NCI-H2196 (cell line): ENCODE data around the gene GOLGA6L25.
"Not testable (repeated sequence)": the region's sequence is repeated elsewhere in the genome, so short reads cannot be mapped to it uniquely, and the experiment has no call there.

Experiments
- DNase-seq: peaks from one replicate; lab custom pipeline; 2025; ENCODE audit not compliant: unreplicated experiment; lab: John Stamatoyannopoulos, UW

GOLGA6L25 gene, protein sequence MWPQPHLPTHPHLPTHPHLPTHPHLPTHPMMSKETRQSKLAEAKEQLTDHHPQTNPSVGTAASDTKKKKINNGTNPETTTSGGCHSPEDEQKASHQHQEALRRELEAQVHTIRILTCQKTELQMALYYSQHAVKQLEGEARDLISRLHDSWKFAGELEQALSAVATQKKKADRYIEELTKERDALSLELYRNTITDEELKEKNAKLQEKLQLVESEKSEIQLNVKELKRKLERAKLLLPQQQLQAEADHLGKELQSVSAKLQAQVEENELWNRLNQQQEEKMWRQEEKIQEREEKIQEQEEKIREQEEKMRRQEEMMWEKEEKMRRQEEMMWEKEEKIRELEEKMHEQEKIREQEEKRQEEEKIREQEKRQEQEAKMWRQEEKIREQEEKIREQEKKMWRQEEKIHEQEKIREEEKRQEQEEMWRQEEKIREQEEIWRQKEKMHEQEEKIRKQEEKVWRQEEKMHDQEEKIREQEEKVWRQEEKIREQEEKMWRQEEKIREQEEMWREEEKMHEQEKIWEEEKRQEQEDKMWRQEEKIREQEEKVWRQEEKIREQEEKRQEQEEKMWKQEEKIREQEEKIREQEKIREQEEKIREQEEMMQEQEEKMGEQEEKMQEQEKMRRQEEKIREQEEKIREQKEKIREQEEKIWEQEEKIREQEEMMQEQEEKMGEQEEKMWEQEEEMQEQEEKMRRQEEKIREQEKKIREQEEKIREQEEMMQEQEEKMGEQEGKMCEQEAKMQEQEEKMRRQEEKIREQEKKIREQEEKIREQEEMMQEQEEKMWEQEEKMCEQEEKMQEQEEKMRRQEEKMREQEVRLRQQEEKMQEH

DNA sequence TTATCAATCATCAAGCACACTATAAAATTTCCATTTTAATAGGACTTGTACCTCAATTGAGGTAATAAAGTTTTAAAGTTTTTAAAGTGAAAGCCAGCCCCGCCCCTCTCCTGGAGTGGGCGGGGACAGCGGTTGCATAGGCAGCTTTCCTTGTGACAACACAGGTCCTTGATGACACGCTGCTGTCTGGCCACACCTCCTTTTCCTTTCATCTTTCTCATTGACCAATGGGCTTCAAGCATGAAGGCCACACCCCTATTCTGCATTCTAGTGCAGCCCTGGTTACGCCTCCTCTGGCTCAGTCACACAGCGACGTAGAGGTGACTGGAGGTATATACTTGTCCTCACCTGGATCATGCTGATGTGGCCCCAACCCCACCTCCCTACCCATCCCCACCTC, at the start of gene GOLGA6L25:
Gene GOLGA6L25, plus strand, starts transcription at position 301 of the 400 bp plus-strand sequence. Its CDS starts 61 bp downstream, at position 362.
- not testable (repeated sequence) for DNase-seq

DNA sequence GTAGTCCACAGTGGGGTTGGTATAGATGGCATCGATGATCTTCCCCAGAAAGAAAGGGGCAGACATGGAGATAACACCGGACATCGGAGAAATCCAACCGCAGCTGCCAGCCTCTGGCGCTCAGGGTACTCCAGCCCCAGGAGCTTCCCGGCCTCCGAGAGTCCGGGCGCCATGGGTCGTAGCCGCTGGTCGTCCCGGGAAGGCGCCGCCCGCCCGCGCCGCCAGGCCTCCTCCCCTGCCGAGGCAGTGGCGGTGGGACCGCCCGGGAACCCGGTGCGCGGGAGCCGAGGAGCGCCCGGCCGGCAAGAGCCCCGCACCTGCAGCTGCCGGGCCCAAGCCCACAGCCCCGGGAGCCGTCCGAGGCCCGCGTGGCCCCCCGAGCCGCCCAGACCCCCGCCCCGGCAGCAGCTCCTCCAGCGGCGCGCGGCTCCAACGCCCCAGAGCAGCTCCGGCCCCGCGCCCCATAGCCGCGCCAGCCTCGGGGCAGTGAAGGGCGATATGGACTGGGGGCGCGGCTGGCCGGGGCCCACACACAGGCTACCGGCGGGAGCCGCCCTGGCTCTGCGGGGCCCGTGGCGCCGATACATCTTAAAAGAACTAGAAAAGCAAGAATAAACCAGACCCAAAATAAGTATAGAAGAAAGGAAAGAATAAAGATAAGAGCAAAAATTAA, 45.0 kb upstream of the GOLGA6L25 start:
- not testable (repeated sequence) for DNase-seq

DNA sequence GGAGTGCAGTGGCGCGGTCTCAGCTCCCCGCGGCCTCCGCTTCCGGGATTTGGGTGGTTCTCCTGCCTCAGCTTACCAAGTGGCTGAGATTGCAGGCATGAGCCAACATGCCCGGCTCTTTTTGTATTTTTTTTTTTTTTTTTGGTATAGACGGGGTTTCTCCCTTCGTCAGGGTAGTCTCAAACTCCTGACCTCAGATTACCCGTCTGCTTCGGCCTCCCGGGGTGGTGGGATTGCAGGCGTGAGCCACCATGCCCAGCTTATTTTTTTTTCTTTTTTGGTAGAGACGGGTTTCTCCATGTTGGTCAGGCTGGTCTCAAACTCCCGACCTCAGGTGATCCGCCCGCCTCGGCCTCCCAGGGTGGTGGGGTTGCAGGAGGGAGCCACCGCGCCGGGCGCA, 39.2 kb upstream of the GOLGA6L25 start:
- DNase-seq = not testable (repeated sequence)

DNA sequence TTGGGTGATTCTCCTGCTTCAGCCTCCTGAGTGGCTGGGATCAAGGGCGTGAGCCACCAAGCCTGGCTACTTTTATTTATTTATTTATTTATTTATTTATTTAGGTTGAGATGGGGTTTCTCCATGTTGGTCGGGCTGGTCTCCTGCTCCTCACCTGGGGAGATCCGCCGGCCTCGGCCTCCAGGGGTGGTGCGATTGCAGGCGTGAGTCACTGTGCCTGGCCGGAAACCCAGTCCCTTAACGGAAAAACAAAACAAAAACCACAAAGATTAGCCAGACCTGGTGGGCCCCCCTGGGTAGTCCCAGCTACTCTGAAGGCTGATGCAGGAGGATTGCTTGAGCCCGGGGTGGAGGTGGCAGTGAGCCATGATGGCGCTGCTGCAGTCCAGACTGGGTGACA, 38.2 kb upstream of the GOLGA6L25 start:
- not testable (repeated sequence) for DNase-seq

DNA sequence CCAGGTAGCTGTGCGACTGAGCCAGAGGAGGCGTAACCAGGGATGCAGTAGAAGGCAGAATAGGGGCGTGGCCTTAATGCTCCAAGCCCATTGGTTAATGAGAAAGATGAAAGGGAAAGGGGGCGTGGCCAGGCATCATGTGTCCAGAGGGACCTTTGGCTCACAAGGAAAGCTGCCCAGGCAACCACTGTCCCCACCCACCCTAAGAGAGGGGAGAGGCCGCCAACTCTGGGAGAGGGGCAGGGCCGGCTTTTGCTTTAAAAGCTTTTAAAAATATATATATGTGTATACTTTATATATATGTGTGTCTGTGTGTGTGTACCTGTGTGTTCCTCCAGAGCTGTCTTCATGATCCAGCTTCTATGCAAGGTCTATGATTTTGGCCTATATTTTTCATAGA, 20.4 kb upstream of the GOLGA6L25 start, which contains the start of gene GOLGA8G:
Gene GOLGA8G, minus strand, starts transcription at position 18 of the 400 bp plus-strand sequence. CDS start 62 bp downstream, outside the sequence.
- not testable (repeated sequence) for DNase-seq

DNA sequence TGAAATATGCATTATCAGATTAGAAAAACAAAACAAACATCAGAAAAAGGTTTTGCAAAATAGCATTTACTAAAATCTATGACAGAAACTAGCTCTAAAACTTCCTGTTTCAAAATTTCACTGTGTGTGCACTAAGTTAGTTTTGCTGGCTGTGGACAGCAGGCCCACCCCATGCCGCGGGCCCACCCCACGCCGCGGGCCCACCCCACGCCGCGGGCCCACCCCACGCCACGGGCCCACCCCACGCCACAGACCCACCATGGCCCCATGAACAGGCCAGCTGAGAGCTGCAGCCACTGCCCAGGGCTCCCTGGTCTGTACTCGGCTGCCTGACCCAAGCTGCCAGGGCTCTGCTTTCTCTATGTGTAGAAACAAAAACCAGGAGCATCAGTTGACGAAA, 20.0 kb downstream of the GOLGA6L25 start:
- DNase-seq = not testable (repeated sequence)

DNA sequence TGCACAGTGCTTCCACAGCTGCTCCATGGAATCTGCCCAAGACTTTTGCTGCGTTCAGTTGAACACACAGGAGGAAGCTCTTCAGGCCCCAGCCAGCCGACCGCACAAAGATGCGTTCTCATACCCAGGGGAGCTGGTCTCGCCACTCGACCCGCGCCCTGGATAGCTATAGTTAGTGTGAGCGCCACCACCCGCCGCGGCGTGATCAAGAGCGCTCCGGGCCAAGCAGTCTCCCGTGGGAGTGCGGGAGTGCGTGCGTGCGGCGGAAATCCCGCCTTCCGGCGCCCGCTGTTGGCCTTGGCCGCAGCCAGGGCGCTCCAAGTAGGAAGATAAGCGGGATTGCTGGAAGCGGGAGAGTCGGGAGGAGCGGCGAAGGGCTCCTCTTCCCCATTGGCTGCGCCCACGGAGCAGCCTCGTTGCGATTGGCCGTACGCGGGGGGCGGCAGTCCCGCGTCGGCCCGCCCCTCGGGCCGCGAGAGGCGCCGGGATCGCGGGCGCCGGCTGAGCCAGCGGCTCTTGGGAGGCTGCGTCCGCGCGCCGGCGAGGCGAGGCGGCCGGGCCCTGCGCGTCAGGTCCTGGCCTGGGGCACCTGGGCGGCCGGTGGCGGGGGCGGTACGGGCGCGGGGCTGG, 35.7 kb downstream of the GOLGA6L25 start:
- not testable (repeated sequence) for DNase-seq

DNA sequence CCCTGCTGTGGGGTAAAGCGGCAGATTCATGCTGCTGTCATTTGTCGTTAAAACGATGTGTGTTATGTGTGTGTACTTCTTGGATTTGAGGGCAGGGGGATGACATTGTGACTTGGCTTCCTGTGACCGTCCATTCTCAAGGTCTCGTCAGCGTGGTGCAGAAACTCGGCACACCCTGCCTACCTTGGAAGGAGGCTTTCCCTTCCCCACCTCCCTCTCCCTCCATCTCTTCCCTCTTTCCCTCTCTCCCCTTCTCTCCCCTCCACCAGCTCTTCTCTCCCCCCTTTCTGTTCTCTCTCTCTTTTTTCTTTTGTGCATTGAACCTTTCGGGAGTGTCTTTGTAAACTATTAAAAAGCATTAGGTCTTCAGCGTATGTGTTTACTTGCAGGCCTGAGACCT, 36.4 kb downstream of the GOLGA6L25 start:
- not testable (repeated sequence) for DNase-seq

DNA sequence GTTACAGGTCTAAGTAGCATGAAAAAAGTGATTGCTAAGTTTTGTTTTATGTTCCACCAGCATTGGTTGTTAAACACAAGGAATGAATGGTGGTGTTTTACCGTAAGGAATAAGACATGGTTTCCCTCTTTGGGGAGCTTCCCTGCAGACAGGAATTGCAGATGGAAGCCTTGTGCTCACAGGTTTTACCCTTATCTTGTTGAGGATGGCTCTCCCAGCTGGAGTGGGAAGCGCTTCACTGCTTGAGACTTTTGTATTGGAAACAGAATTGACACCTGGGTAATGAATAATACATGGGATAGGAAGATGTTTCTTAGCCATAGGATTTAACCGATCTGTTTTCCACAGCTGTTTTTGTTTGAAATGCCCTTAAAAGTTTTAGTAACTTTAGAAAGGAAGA, 39.0 kb downstream of the GOLGA6L25 start:
- not testable (repeated sequence) for DNase-seq

DNA sequence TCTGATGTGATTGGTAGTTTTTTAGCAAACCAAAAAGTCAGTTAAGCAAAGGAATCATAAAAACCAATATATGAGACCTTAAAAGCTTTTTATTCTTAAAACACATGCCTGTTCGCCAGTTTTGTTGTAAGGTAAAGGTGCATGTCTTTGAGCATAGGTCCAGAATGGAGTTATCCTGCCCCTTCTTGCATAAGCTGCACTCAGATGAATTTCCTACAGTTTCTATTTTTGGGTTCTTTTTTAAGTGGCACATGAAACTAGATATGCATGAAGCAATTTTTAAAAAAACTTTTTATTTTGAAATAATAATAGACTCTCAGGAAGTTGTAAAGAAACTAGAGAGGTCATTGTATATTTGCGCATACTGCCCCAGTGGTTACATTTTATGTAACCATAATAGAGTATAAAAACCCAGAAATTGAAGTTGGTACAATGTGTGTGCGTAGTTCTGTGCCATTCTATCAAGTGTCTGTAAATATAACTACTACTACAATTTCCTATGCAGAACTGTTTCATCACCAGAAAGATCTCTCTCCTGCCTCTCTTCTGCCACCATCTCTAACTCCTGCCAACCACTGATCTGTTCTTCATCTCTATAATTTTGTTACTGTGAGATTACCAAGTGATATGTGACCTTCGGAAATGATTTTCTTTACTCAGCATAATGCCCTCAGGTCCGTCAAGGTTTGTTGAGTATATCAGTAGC, 40.2 kb downstream of the GOLGA6L25 start:
- DNase-seq = not testable (repeated sequence)

DNA sequence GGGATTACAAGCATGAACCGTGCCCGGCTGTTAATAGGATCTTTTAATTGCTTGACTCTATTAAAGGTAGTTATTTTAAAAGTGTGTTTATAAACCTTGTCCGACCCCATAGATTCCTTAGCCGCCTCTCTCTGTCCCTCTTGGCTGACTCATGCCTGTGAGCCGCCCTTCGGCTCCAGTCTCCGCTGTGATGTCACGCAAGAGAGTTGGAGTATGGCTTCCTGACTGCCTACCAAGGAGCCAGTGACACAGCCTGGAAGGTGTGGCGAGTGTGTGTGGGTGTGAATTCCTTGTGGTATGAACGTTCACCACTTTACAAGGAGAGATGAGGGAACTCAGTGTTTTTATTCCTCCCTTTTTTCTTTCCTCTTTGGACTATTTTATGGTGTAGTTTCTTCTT, 44.1 kb downstream of the GOLGA6L25 start:
- not testable (repeated sequence) for DNase-seq

DNA sequence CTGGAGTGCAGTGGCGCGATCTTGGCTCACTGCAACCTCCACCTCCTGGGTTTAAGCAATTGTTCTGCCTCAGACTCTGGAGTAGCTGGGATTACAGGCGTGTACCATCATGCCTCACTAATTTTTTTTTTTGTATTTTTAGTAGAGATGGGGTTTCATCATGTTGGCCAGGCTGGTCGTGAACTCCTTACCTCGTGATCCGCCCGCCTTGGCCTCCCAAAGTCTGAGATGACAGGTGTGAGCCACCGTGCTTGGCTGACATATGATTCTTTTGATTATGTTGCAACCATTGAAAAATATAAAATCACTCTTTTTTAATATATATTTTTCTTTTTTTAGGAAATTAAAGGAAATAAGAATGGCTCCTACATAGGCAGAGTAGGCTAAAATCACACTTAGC, 44.8 kb downstream of the GOLGA6L25 start:
- DNase-seq = not testable (repeated sequence)

DNA sequence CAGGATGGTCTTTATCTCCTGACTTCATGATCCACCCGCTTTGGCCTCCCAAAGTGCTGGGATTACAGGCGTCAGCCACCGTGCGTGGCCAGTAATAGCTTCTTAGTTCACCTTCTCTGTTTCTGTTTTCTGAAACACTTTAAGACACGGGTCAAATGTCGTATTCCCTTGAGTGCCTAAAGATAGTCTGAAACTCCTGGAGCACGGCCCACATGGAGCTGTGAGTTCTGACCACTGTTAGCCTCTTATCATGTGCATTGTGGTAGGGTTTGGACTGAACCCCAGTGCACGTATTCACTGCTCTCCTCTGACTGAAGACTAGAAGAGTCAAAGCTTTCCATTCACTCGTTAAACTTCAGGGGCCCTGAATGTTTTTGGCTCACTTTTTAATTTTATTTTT, 48.8 kb downstream of the GOLGA6L25 start:
- not testable (repeated sequence) for DNase-seq
